D341Med (cell line): Measurements from ENCODE around the gene HSPA1L.
"Not testable (repeated sequence)": the region's sequence is repeated elsewhere in the genome, so short reads cannot be mapped to it uniquely, and the experiment has no call there.

Experiments
- DNase-seq: peaks from one replicate; pipeline ENCODE4 v3.0.0; 2012; ENCODE audit warnings: low spot score

The HSPA1L gene

DNA sequence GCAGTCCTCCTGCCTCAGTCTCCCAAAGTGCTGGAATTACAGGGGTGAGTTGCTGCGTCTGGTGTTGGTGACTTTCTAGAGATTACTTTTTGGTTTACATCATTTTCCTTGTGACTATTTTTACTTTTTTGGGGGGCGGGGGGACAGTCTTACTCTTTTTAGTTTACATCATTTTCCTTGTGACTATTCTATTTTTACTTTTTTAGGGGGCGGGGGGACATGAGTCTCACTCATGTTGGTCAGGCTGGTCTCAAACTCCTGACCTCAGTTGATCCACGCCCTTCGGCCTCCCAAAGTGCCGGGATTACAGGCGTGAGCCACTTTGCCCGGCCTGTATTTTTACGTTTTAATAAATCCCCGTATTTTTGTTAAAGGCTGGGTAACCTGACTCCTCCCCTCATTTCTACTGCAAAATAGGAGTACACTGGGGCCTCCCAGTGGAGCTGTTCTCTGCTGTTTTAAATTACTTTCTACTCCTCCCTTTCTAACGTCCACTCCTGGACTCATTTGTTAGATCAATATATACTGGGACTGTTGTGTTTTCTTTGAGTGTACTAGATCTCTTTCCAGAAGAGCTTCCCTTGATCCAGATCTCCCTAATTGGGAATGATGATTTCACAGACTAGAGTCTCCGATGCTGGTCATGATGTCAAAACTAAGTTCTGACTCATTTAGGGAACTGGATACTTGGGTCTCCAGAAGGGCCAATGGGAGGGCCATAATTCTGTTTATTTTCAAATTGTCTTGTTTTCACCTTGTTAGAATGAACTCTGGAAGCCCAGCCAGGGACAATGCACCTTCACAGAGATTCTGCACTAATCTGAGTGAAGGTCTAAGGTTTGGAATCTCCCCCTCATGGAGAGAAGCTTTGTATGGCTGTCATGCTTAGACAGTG is 21.6 kb upstream of the HSPA1L start:
- no peak for DNase-seq

DNA sequence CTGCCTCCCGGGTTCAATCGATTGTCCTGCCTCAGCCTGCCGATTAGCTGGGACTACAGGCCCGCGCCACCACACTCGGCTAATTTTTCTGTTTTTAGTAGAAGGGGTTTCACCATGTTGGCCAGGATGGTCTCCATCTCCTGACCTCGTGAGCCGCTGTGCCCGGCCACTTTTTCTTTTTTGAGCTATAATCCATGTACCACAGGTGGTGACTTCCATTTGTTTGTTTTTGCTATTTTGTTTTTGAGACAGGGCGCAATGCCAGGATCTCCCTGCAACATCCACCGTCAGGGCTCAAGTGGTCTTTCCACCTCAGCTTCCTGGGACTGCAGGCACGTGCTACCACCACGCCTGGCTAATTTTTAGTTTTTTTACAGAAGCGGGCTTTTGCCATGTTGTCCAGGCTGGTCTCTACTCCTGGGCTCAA is 21.0 kb upstream of the HSPA1L start:
- DNase-seq = no peak

- DNase-seq = peak; percentile 93
Measured at GRCh38 chr6:31834367-31835250, 19.5 kb upstream of the HSPA1L start.

DNA sequence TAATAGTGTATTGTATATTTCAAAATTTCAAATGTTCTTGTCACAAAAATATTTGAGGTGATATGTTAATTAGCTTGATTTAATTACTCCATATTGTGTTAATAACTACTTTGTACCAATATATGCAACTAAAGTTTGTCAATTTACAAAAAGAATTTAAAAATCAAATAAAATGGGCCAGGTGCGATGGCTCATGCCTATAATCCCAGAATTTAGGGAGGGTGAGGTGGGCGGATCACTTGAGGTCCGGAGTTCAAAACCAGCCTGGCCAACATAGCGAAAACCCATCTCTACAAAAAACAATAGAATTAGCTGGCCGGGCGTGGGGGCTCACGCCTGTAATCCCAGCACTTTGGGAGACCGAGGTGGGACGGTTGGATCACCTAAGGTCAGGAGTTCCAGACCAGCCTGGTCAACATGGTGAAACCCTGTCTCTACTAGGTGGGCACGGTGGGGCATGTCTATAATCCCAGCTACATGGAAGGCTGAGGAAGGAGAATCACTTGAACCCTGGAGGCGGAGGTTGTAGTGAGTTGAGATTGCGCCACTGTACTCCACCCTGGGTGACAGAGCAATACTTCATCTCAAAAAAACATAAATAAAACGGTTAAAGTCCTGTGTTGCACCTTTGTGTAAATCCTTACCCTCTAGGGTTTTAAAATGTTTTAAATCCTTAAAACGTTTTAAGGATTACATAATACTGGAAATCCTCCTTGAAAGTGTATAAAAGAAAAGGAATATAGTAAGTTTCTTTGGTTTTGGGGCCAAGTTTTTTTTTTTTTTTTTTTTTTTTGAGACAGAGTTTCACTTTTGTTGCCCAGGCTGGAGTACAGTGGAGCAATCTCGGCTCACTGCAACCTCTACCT is 16.5 kb upstream of the HSPA1L start:
- DNase-seq = no peak

- DNase-seq = no peak
Measured at GRCh38 chr6:31830886-31831335, 15.8 kb upstream of the HSPA1L start.

DNA sequence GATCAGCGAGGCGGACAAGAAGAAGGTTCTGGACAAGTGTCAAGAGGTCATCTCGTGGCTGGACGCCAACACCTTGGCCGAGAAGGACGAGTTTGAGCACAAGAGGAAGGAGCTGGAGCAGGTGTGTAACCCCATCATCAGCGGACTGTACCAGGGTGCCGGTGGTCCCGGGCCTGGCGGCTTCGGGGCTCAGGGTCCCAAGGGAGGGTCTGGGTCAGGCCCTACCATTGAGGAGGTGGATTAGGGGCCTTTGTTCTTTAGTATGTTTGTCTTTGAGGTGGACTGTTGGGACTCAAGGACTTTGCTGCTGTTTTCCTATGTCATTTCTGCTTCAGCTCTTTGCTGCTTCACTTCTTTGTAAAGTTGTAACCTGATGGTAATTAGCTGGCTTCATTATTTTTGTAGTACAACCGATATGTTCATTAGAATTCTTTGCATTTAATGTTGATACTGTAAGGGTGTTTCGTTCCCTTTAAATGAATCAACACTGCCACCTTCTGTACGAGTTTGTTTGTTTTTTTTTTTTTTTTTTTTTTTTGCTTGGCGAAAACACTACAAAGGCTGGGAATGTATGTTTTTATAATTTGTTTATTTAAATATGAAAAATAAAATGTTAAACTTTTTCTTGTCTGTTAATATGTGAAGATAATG is 14.7 kb upstream of the HSPA1L start:
- DNase-seq = no peak

- DNase-seq = peak; percentile 92
Measured at GRCh38 chr6:31827286-31828079, 12.4 kb upstream of the HSPA1L start, which contains the start of gene HSPA1B. TSS of gene HSPA1B (plus strand) at chr6:31827738. CDS start at chr6:31827951, 213 bp downstream.

DNA sequence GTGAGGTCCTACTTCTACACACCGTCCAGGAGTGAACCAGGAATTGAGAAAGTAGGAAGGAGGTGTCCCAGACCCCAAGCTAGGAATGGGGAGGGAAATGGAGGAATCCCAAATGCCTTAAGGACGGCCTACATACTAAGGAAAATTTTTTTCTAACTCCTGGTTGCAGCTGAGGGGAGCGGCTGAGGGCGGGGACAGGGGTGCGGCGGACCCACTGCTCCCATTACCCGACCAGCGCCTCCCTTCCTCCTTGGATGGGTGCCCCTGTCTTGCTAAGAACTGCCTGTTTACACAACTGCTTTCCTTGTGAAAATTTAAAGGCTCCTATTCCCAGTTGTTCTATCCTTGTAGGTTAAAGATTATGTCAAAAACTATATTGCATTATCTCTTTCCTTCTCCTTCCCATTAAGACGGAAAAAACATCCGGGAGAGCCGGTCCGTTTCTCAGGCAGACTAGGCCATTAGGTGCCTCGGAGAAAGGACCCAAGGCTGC is 11.8 kb upstream of the HSPA1L start:
- DNase-seq = peak; percentile 82

- no peak for DNase-seq
Measured at GRCh38 chr6:31825553-31825952, 10.5 kb upstream of the HSPA1L start.

GRCh38 chr6:31823592-31824196 is 8.6 kb upstream of the HSPA1L start:
- not testable (repeated sequence) for DNase-seq

DNA sequence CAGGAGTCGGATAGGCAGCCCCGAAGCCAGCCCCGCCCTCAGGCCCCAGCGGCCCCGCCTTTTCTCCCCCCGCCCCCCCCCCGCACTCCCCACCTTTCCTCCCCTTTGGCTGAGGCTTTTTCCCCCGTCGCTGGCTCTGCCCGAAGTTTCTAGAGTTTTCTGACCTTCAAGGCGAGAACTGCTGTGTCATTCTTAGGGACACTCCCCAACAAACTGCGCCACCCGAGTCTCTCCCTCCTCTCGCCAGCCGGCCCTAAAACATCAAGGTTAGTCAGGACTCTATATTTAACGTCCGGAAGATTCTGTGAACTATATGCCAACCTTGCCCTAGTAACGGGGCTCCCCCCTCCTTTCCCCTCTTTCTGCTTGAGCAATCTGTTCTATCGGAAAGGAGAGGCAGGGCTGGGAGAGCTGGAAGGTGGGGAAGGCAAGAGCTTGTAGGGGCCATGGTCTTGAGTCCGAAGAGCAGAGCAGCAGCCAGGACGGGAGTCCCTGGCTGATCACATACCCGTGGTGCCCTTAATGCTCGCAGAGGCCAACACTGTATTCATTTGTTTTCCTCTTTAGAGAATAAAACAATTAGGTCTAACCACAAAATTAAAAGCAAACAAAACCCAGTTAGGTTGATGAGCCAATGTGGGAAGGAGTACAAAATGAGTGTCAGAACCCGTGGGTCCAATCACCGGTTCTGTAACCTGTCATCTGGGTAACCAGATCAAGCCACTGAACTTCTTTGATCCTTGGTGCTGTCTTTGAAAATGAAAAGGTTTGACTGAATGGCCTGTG is 7.1 kb upstream of the HSPA1L start:
- DNase-seq = peak; percentile 71

- peak; percentile 61 for DNase-seq
Measured at GRCh38 chr6:31821301-31822035, 6.4 kb upstream of the HSPA1L start.

GRCh38 chr6:31820399-31820798 is 5.3 kb upstream of the HSPA1L start:
- not testable (repeated sequence) for DNase-seq

DNA sequence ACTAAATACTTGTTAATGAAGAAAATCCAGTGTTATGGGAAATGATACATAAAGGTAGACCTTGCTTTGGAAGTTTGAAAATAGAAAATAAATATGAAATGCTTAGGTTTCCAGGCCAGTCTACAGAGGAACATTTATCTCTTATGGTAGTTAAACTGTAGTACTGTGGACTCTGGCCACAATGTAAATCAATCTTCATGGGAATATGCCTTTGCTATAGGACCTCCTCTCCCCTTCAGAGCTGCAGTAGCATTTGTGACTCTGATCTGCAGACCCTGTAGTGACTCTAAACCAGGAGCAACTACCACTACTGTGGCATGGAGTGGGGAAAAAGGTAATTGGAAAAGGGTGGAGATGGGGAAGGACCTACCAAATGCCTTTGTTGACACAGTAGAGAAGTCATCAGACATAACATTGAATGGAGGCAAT is 4.8 kb upstream of the HSPA1L start:
- DNase-seq = no peak

GRCh38 chr6:31817929-31818511 is 2.9 kb upstream of the HSPA1L start:
- DNase-seq = not testable (repeated sequence)

- not testable (repeated sequence) for DNase-seq
Measured at GRCh38 chr6:31817133-31817928, 2.2 kb upstream of the HSPA1L start.

- DNase-seq = no peak
Measured at GRCh38 chr6:31814677-31815024, 432 bp downstream of the HSPA1L start.
